HG02798 (cell line): ENCODE data around the gene GFRA1.

Experiments used
- ATAC-seq: cut with Tn5 transposase; IDR thresholded peaks from one replicate; pipeline ENCODE4 v1.9.1; 2021; ENCODE audit warnings: mild to moderate bottlenecking; ENCODE audit not compliant: unreplicated experiment, poor library complexity

GFRA1 gene, protein sequence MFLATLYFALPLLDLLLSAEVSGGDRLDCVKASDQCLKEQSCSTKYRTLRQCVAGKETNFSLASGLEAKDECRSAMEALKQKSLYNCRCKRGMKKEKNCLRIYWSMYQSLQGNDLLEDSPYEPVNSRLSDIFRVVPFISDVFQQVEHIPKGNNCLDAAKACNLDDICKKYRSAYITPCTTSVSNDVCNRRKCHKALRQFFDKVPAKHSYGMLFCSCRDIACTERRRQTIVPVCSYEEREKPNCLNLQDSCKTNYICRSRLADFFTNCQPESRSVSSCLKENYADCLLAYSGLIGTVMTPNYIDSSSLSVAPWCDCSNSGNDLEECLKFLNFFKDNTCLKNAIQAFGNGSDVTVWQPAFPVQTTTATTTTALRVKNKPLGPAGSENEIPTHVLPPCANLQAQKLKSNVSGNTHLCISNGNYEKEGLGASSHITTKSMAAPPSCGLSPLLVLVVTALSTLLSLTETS

DNA sequence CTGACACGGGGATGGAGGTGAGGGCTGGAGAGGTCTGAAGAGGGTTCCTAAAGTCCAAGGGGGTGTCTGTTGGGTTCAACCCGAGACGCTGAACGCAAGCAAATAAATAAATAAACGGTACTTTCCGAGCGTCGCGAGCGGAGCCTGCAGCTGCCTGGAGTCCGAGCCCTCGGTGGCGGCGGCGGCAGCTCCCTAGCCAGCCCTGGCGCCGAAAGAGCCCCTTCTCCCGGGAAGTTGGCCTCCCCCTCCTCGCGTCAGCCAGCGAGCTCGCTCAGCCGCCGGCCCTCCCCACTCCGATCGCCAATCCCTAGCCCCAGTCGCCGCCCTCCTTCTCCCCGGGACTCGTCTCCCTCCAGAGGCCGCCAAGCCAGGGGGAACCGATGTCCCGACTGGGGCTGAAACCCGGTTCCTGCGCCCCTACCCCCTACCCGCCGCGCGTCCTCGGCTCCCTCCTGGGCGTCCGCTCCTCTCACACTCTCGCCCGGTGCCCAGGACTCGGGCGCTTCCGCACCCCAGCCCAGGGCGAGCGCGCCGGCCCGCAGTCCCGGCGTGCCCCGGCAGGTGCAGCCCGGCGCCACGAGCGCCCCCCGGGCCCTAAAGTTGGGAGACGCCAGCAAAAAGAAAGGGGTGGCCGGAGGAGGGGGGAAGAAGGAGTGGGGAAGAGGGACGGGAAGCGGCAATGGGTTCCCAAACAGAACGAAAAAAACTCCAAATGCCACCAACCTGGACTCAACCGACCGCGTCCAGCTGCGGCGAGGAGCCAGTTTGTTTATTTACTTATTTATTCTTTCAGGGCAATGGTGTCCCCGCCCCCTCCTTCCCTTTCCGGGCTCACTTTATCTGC lies at the start of gene GFRA1:
Gene GFRA1 (minus strand): TSS at position 767 of the 844 bp plus-strand sequence. CDS start 1,177 bp downstream, outside the sequence.
- ATAC-seq = no peak

DNA sequence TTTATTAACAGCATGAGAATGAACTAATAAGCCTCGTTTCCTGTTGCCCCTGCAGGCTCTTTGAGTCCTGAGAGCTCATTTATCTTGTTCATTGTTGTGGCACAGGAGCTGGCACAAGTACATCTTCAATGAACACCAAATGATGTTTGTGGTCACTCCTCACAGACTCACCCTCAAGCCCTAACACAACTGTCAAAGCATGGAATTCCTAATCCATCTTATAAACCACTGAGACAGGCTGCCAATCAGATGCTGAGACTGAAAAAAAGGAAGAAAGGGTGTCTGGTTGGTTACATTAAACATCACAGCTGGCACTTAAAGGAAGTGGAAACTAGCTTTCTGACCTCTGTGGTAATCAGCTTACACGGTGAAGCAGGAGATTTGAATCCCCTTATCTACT lies 43.5 kb upstream of the GFRA1 start:
- ATAC-seq = no peak

DNA sequence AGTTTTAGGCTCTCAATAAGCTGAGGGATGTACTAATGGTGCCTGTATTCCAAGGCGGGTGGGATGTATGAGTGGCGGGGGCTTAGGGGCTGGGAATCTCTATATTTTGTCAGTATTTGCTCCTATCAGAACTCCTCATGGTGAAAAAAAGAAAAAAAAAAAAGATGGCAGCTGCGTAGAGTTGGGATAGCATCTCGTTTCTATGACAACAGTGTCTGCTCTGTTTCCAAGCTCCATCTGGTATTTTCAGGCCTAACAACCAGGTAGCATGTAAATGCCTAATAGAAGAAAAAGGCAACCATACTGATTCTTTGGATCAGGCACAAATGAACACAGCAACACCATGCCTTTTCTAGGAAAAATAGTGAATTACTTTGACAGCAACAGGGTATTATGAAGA lies 39.5 kb upstream of the GFRA1 start:
- no peak for ATAC-seq

- ATAC-seq = no peak
Observed at GRCh38 chr10:116311706-116312490, 38.9 kb upstream of the GFRA1 start.

DNA sequence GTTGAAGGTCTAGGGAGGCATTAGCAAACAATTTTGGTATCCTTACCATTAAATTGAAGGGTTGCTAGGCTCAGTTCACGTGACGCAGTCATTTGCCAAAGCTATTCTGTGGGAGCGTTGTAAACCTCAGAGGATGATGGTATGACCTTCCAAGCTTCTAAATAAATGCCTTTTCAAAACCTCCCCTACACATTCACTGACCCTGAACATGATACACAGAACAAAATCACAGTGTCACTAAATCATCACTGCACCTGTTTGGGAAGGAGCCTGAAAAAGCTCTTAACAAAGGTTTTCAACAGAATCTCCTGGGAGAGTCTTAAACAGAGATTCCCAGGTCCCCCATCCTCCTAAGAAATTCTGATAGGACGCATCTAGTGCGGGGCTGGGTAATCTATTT lies 38.0 kb upstream of the GFRA1 start:
- ATAC-seq = no peak

DNA sequence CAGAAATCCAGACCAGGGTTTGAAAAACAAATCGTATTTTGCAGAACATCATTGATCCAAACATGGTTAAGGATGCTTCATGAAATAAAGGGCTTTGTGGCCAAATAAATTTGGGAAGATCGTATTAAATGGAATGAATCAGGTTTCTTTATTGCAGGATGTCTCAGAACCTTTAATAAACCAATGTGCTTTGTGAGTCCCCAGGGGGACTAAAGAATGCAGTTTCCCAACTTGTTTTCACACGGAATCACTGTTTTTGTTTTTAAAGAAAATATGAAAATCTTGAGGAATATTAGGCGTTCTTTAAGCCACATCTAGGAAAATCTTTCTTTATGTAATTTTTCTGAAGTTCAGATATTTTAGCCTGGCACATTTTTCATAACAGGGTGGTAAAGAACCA lies 34.4 kb upstream of the GFRA1 start:
- ATAC-seq = no peak

DNA sequence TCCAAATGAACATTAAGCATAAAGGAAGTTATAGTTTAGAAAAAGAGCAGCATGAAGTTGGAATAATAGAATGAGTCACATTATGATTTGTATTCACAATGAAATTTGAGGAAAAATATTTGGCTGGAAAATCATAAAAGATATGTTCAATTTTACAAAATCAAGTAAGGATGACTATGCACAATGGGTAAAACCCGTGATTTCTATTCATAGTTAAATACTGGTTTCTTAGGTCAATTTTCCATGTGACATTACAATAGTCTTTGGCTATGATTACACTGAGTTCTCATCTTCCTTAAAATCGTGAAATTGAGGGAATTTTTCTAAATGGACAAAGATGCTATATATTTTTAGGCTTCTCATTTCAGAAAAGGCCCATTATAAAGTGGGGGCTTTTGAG lies 33.8 kb upstream of the GFRA1 start:
- no peak for ATAC-seq

DNA sequence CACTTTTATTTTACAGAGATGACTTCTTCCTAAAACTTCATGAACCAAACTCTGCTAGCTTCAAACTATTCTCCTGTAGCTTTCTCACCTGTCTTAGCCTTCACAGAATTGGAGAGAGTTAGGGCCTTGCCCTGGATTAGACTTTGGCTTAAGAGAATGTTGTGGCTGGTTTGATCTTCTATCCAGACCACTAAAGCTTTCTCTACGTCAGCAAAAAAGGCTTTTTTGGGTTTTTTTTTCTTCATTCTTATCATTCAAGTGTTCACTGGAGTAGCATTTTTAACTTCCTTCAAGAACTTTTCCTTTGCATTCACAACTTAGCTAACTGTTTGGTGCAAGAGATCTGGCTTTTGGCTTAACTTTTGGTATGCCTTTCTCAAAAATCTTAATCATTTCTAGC lies 31.9 kb upstream of the GFRA1 start:
- no peak for ATAC-seq

DNA sequence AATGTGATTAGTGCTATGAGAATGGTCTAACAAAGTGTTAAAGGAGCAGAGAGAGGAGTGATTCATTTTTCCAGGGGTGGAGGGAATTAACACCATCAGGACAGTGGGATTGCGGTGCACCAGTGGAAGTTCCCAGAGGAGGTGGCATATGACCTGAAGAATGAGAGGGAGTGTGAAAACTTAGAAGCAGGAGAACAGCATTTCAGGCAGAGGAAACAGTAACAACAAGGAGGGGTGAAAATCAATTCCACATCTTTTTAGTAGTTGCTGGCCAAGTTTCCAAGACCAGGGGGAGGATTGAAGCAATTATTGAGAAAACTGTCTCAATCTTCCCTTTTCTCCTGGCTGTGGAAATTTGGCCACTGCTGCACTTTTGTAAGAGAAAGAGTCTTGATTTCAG lies 27.5 kb upstream of the GFRA1 start:
- no peak for ATAC-seq

- no peak for ATAC-seq
Observed at GRCh38 chr10:116298586-116298985, 25.6 kb upstream of the GFRA1 start.

- no peak for ATAC-seq
Observed at GRCh38 chr10:116296291-116296721, 23.3 kb upstream of the GFRA1 start.

GRCh38 chr10:116292493-116292892 lies 19.5 kb upstream of the GFRA1 start:
- ATAC-seq = no peak

DNA sequence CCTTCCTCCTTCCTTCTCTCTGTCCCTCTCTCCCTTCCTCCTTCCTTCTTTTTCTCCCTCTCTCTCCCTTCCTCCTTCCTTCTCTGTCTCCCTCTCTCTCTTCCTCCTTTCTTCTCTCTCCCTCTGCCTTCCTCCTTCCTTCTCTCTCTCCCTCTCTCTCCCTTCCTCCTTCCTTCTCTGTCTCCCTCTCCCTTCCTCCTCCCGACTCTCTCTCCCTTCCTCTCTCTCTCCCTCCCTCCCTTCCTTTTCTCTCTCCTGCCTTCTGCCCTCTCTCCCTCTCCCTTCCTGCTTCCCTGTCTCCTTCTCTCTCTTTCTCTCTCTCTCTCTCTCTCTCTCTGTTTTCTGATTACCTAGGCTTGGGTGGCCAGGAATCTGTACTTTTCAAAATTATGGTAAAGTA lies 16.6 kb upstream of the GFRA1 start:
- ATAC-seq = no peak

GRCh38 chr10:116287906-116288501 lies 15.0 kb upstream of the GFRA1 start:
- ATAC-seq = no peak

- ATAC-seq = no peak
Observed at GRCh38 chr10:116286626-116287200, 13.7 kb upstream of the GFRA1 start.

DNA sequence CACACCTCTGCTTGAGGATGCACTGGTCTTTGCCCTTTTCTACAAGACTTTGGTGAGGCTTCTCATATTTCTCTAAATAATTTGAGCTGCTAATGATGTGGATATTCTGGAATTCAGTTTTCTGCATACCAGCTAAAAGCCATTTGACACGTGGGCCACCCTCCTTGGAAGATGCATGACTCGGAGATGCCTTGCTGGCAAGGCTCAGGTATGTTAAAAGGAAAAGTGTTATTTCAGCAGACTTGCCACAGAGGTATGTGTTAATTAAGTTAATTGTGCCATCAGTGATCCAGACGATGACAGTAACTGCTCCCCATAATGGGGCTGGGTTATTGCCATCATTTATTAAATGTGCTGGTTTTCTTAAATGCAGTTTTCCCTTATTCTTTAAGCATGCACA lies 8.8 kb upstream of the GFRA1 start:
- ATAC-seq = no peak

- ATAC-seq = no peak
Observed at GRCh38 chr10:116278846-116279245, 5.8 kb upstream of the GFRA1 start.

GRCh38 chr10:116276981-116277380 lies 4.0 kb upstream of the GFRA1 start:
- no peak for ATAC-seq

- ATAC-seq = no peak
Observed at GRCh38 chr10:116274064-116274904, 1.3 kb upstream of the GFRA1 start.
